SIG-M5 (cell line): ENCODE results near the gene RB1.
A peak's percentile ranks its signal among the peaks of the same experiment; 100 is the strongest.
"Not testable (repeated sequence)": the region's sequence is repeated elsewhere in the genome, so short reads cannot be mapped to it uniquely, and the experiment has no call there.

ENCODE experiments used
- DNase-seq: peaks from one replicate; lab custom pipeline; 2025; lab: John Stamatoyannopoulos, UW

Gene RB1

DNA sequence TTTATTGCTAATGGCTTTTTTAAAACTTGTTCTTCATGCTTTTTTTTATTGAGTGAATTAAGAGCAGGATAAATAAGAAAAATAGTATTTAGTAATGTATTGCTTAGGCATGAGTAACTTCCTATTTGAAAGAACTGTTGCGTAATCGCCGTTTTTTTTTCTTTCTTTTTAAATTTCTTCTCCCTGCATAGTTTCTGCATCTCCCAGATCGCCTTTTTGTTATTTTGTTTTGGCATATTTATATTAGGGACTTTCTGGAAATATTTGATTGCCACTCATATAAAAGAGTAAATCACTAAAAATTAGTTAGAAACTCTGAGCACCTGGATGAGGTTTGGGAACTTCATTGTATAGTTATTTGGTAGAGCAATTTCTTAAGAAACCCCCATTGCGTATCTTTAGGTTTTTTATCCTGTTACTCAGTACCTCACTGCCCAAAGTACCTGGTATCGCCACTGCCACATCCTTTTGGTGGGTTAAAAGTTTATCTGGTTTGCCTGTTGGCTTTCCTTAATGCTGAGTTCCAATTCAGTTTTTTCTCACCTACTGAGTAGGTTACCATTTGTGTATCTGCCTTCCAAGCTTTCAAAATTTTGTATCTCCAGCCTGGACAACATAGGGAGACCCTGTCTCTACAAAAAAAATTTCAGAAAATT is 145.5 kb downstream of the RB1 start:
- DNase-seq = no peak

DNA sequence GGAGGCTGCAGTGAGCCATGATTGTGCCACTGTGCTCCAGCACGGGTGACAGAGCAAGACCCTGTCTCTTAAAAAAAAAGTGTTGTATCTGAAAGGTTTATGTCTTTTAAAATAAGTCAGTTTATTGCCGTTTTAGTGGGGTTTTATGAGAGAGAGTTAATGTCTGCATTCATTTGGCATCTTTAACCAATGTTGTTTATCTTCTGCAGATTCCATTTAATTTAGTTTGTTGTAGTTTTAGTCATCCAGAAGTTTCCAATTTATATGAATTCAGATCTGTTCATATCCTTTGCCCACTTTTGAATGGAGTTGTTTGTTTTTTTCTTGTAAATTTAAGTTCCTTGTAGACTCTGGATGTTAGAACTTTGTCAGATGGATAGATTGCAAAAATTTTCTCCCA is 146.1 kb downstream of the RB1 start:
- no peak for DNase-seq

DNA sequence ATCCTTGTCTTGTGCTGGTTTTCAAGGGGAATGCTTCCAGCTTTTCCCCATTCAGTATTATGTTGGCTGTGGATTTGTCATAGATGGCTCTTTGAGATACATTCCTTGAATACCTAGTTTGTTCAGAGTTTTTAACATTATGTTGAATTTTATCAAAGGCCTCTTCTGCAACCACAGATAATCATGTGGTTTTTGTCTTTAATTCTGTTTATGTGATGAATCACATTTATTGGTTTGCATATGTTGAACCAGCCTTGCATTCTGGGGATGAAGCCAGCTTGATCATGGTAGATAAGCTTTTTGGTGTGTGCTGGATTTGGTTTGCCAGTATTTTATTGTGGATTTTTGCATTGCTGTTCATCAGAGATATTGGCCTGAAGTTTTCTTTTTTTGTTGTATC is 147.6 kb downstream of the RB1 start:
- DNase-seq = not testable (repeated sequence)

DNA sequence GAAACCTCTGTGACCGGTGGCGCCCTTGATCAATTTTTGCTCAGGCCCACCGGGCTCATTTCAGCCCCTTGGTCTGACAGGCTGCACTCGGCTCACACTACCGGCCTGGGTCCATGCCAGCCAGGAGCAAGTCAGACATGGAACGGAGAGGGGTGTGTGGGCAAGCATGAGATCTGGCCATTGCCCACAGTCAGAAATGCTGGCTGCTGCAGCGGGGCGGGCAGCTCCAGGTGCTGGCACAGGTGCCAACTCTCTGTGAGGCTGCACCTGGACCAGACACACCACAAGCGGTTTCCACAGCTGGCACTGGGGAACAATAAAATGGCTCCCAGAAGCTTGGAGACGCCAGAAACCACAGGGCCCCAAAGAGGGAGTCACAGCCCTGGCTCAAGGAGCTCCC is 153.0 kb downstream of the RB1 start:
- no peak for DNase-seq

DNA sequence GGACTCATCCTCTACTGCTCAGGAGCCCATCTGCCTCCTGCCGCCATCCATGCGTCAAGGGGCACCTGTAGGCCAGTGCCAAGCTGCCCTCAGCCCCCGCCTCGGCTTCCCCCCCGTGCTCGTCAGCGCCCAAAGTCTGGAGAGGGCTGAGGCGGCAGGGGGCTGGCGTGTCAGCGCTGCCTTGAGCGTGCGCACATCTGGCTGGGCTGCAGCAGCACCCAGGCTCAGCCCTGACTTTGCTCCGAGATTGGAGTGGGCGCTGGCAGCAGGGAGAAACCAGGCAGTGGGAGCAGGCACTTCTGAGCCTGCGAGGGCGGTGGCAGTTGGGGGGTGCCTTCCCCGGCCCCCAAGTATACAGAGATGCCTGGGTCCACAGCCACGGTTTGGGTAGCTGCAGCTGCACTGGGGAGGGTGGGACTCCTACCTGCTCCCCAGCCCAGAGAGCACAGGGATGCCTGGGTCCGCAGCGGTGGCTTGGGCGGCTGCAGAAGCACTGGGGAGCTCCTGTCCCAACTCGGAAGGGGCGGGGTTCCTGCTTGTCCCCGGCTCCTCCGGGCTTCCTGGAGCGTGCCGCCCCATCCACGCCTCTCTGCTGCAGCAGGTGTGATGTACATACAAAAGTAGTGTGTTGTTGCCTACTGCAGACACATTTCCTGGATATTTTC is 154.2 kb downstream of the RB1 start:
- DNase-seq = no peak

DNA sequence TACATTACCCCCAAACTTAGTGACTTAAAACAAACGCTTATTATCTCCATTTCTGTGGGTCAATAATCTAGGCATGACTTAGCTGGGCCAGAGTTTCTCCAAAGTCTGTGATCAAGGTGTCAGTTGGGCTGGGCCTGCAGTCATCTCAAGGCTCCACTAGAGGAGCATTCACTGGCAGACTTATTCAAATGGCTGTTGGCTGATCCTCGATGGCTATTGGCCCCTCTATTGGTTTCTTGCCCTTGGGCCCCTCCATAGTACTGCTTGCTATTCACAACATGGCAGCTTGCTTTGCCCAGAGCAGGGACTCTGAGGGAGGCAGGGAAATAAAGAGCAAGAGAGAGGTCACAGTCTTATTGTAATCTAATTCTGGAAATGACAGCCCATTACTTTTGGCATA is 171.7 kb downstream of the RB1 start:
- no peak for DNase-seq

DNA sequence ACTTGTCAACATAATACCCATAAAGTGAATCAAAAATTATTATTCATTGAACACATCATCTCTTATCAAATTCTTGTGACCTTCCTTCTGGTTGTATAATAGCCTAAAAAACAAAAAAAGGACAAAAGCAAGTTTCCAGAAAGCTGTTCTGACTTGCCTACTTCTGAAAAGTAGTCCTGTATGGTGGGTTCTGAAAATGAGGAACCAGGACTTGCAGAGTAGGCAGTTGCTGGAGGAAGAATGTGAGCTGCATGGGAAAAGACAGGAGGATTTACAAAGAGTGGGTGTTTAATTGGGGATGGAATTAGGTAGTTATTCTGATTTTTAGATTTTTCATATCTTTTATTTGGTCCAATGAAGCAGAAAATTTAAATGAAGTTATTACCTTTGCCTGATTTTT is 172.7 kb downstream of the RB1 start:
- DNase-seq = no peak

DNA sequence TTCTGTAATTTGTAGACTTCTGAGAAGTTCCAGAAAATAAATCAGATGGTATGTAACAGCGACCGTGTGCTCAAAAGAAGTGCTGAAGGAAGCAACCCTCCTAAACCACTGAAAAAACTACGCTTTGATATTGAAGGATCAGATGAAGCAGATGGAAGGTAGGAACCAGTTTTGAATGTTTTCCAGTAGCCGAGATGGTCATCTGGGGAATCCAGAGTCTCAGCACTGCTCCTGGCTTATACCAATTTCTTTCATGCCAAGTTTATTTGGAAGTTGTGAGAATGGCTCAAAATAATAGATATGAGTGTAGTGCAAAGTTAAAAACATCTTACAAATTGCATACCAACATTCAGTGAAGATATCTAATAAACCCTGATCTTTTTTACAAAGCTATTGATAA is 173.1 kb downstream of the RB1 start:
- no peak for DNase-seq

DNA sequence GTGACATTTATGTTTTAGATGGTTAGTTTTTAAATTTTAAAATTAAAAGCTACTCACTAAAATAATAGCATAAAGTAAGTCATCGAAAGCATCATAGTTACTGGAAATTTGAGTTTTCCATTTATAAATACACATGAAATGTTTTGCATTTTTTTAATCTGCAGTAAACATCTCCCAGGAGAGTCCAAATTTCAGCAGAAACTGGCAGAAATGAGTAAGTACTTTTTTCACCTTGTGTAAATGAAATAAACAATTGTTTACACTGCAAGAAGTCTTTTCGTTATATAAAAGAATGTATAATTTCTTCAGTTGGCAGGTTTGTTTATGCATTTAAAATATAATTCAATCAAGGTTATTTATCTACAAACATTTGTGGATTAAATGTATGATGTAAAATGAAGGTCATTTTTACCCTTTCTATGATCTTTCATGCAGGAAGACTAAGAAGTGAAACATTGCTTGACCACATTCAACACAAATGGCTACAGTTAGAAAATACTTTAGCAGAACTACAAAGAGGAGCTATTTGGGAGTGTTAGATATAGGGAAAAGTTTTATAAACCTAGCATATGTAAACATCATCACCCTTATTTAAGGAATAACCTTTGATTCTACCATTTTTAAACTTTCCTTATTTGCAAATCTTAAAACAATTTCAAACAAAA is 173.8 kb downstream of the RB1 start:
- DNase-seq = no peak

DNA sequence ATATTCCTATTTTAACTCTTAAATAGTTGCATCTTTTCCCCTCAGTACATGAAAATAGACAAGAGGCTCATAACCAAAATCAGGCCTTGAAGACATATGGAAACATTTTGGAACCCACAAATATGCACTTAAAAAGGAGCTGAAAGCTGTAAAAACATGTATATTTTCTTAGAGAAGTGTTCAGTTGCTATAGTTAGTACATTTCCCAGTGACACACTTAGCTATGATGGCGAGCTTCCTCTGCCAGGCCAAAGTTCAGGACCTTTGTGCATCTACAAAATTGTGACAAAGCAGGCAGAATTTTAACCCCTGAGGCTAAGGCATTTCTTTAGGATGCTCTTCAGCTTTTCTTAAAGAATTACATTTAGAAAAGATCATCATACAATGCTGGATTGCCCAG is 174.8 kb downstream of the RB1 start:
- DNase-seq = no peak

DNA sequence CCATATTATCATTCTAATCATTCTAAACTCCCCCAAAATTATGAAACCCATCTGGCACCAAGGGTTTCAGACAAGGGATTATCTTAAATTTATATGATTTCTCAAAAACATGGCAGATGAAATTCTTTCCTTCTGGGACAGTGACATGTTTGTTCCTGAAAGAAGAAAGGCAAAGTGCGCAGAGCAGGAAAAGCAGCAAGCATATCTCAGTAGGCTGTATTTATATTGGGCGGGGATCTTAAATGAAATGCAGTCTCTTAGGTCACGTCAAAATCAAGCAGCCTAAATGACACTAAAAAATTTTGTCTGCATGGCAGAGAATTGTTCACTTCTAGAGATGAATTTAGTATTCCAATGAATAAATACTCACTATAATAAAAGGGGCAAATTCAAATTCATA is 180.0 kb downstream of the RB1 start:
- no peak for DNase-seq

DNA sequence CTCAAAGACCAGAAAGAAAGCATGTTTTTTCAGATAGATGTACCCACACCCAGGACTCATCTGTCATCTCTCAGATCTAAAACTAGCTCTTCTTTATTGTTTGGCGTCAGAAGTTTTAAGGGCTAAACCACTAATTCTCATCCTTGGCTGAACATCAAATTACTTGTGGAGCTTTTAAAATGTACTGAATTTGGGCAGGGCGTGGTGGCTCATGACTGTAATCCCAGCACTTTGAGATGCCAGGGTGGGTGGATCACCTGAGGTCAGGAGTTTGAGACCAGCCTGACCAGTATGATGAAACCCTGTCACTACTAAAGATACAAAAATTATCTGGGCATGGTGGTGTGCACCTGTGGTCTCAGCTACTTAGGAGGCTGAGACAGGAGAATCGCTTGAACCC is 181.9 kb downstream of the RB1 start:
- no peak for DNase-seq

DNA sequence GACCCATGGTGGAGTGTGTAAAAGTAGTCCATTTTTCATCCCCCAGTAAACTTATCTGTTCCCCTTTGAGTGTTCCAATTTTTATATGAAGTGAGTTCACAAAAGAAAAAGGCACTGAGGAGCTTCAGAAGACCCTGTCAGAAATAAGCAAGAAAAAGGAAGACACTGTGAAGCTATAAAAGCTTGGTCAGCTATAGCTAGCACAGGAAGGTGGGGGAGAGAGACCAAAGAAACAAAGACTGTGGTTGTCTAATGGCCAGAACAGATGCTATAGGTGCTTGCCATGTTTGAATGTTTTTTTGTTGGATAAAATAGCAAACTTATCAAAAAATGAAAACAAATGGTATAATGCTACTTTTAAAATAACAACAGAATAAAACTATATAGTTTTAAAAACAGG is 182.8 kb downstream of the RB1 start:
- DNase-seq = no peak

DNA sequence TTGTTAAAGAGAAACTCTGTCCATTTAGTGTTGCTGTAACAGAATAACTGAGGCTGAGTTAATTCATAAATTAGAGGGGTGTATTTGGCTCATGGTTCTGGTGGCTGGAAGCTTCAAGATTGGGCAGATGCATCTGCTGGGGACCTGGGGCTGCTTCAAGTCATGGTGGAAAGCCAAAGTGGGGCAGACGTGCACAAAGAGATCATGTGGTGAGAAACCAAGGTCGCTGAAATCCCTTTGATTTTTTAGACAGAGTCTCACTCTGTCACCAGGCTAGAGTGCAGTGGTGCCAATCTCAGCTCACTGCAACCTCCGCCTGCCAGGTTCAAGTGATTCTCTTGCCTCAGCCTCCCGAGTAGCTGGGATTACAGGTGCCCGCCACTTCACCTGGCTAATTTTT is 183.3 kb downstream of the RB1 start:
- DNase-seq = no peak

DNA sequence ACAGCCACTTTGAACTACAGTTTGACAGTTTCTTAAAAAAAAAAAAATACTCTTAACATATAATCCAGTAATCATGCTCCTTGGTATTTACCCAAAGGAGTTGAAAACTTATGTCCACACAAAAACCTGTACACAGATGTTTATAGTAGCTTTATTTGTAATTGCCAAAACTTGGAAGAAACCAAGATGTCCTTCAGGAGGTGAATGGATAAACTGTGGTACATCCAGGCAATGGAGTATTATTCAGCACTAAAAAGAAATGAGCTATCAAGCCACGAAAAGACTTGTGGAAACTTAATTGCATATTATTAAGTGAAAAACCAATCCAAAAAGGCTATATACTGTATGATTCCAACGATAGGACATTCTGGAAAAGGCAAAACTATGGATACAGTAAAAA is 184.4 kb downstream of the RB1 start:
- DNase-seq = no peak

DNA sequence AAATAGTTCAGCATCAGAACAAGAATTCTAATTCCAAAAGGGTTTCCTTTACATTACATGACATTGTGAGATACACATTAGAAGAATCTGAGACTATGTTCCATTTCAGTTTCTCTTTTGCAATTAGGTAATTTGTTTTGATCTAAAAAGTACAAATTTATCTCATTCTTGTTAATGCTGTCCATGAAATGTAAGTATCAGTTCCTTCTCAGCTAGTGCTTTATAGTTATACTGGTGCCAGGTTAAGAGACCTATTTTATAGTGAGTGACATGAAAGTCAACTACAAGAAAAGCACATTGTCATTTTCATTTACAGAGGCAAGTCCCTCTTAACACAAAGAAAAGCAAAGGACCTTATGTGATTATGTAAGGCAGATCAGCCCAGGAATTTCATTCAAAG is 185.4 kb downstream of the RB1 start:
- no peak for DNase-seq

DNA sequence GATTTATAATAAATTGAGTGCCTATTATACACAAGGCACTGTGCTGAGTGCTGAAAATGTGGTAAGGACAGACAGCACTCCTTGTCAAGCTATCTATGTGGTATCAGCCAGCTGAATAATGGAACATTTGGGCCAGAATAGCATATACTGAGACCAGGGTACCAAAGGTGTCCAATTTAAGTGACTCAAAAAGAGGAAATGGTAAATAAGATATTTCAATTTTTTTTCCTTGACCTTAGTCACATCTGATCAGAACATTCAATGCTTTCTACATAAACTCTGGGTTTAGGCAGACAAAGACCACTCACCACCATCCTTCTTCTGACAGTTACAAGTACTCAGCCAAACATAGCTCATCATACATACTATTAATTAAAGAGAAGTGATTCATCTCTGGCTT is 186.1 kb downstream of the RB1 start:
- no peak for DNase-seq

DNA sequence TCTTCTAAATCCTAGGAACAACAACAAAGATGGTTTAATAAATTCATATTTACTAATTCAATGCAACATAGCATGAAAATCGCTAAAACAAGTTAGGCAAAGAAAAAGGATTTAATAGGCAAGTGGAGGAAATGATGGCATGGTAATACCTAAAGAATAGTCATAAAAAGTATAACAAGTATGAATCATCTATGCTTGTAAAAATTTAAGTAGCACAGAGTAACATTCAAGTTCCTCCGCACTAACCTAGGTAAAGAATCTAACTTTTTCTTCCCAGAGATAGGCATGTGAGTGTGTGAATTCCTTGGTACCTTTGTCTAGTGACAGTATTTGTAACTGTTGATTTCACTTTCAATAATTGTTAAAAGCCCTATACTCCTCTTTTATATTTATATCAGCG is 186.7 kb downstream of the RB1 start:
- no peak for DNase-seq

DNA sequence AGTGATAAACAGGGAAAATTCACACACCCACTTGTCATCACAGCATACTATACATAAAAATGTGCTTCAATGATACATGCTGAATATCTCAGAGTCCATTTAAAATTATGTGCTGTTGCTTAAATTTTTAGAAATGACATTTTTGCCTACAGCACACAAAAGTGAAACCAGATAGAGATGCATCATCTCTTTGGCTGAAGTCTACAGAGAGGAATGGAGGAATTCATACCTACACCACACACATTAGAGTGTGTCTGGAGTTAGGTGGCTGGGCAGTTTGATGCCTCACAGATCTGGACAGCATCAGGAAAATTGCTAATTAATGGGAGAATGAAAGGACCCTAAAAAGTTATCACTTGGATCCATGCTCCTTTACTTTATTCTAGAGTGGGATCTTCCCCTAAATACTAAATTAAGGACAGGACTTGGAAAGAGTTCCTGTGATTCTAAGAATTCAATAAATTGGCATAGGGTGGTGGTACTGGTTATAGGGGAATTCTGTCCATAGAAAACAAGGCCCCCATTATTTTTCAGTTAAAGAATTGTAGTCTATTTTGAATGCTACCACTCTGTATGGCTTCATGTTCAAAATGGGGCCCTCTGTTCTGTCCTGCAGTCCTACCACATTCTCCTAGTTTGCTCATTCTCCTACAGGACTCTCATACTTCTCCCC is 188.0 kb downstream of the RB1 start:
- DNase-seq = no peak

DNA sequence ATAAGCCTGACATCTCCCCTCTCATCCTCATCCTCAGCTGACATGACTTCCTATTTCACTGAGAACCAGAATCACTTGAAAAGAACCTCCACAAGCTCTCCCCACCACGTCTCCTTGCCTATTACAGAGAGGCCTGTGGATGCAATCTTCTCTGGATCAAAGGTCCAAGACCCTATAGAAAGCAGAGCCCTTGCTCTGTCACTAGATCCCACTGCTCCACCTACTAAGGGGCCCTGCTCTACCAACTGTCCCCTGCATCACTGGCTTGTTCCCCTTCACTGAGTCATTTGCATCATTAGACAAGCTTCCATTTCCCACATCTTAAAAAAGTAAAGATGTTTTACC is 188.5 kb downstream of the RB1 start:
- no peak for DNase-seq

DNA sequence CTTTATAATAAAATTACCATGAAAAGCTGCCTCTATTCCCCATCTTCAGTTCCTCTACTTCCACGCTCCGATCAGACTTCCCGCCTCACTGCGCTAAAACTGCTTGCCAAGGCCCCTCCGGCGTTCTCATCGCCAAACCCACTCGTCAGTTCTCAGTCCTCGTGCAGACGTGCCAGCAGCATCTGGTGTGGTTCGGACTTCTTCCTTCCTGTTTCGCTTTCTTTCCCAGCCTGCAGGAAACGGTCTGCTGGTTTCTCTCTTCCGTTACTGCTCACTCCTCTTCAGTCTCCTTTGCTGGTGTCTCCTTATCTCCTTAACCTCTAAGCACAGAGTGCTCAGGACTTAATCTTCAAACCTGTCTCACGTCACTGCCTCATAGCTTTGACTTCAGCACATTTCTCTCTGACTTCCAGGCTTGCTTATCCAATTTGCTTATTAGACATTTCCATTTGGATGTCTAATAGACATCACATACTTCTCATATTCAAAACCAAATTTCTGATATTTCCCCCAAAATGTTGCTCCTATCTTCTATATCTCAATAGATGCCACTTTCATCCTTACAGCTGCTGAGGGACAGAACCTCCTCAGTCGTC is 189.0 kb downstream of the RB1 start:
- DNase-seq = peak; percentile 63

DNA sequence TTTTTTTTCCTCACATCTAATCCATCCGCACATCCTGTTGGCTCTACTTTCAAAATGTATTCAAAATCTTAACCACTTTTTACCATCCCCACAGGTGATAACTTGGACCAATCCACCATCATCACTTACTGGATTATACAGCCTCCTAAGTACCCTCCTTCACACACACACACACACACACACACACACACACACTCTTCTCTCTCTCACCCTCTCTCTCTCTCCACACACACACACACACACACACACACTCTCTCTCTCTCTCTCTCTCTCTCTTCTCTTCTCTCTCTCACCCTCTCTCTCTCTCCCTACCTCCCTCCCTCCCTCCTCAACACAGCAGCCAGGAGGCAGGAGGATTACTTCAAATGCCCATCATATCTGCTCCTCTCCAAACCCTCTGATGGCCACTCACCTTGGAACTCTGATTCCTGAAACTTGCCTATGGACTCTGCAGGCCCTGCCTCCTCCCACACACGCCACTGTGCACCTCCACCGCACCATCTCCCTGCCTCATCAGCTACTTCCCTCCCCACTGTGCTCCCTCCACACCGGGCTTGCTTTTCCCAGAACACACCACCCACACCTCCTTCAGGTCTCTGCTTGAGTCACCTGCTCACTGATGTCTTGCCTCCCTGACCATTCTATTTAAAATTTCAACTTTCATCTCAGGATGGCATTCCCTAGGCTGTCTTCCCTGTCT is 189.7 kb downstream of the RB1 start:
- DNase-seq = no peak
